ENCODE measurements around the gene RXRB.

The RXRB gene

DNA sequence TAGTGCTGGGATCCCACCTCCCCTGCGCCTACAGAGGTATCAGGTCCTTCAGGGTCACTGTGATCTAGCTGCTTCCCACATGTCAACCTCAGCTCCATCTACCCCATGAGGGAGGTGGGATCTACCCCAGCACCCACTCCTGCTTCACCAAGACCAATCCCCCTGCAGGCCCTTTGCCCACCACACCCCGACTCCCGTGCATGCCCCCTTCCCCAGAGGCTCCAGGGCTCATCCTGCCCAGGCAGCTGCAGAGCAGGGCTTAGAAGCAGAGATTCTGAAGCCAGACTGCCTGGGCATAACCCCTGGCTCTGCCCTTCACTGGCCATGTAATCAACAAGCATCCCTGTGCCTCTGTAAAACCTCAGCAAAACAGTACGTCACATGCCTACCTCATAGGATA, 25.7 kb downstream of the RXRB start:
- DNase-seq = no peak

DNA sequence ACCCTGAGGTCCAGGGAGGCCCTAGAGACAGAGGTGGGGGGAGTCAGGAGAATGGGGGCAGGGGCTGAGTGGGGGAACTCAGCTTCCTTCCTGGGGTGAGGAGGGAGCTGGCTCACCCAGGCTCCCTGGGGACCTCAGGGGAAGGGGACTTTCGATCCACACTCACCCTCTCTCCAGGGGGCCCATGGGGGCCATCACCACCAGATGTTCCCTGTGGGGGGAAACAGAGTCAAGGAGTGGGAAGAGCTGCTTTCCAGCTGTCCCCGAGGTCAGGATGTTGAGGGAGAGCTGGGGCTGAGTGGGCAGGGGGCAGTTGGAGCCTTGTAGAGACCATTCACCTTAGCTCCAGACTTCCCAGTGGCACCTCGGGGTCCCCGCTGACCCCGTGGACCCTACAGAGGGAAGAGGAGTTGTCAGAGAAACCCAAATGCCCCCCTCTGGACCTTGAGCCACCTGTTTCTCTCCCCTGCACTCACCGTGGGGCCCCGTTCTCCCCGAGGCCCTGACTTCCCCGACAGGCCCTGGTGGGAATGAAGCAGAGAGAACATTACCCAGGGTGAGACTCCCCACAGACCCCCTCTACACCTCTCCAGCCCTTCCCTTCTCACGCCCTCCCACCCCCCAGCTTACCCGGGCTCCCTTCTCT, 26.8 kb downstream of the RXRB start:
- DNase-seq = no peak

DNA sequence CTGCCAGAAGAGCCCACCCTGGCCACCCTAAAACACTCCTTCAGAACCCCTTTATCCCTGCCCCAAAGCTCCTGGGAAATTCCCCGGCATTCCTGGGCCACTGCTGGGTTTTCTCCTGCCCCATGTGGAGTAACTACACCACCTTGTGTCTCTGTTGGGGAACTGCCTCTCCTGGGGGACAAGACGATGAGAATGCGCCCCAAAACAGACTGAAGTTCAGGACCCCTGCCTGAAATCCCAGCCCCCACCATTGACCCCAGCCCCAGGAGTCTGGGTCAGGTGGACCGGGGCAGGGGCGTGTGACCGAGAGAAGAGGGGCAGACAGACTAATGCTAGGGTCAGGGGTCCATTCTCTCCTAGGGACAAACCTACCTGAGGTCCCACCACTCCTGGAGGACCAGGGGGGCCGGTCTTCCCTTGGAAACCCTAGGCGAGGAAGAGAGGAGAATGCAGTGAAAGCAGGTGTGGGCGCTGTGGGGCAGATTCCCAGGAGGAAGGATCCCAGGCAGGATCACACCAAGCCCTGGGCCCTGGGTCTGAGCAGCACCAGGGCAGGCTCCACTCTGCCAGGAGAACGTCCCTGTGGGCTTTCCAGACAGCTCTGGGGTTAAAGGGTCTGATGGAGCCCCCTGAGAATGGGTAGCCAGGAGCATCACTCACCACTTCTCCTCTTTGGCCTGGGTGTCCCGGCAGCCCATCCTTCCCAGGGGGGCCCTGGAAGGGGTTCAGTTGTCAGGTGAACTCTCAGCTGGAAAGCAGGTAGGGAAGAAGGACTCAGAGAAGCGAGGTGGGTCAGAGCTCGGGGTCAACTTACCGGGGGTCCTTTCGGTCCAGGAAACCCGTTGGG, 27.6 kb downstream of the RXRB start:
- no peak for DNase-seq

DNA sequence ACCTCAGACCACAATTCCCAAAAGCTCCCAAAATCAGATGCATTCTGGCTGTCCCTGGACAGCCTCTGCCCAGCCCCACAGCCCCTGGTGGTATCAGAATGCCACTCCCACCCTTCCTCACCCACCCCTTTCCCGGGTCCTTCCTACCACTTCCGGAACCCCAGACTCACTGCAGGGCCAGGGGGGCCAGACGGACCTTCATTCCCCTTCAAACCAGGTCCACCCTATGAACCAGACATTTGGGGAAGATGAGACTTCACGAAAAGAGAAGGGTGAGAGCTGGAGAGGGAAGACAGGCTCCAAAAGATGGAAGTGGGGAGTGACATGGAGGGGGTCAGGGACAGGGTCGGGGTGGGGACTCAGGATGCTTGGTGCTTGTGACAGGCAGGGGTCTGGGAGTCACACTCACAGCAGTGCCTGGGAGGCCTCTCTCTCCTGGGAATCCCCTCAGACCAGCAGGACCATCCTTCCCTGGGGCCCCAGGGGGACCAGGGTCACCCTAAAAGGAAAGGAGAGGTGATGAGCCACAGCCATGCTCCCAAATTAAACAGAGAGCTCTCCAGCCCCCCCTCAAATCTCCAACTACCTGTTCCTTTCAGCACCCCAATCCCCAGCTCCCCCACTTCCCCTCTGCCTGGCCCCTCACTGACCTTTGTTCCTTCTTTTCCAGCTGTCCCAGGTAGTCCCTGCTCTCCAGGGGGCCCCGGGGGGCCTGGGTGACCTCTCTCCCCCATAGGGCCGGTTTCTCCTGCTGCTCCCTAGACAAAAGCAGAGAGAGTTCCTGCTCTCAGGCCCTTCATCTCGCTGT, 28.4 kb downstream of the RXRB start:
- DNase-seq = no peak

DNA sequence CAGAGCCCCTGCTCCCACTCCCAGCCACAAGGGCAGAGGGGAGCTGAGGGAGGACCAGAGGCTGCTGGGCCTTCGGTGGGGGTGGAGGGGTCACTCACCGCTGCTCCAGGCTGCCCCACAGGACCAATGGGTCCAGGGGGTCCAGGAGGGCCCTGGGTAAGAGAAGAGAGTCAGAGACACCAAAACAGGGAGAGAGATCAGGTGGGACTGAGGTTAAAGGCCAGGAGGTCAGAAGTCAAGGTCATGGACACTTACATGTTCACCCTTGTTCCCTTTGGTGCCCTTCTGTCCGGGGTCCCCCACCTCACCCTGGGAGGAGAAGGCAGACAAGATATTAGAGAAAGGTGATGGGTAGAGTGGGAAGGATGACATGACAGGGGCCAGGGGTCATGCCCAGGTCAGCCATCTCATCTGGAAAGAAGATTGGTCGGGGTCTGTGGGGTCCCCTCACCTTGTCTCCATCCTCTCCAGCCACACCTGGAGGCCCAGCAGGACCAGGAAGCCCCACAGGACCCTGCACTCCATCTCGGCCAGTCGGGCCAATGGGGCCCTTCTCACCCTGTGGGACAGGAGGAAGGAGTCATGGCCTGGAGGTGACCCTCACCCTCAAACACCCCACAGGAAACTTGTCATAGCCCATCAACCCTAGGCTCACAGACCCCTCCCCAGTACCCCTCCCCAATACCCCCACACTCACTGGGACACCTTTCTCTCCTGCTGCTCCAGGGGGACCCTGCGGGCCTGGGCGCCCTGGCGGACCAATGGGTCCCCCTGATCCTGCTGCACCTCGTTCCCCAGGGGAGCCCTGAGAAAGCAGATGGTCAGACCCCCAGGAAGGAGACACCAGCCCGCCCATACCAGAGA, 29.2 kb downstream of the RXRB start:
- no peak for DNase-seq

DNA sequence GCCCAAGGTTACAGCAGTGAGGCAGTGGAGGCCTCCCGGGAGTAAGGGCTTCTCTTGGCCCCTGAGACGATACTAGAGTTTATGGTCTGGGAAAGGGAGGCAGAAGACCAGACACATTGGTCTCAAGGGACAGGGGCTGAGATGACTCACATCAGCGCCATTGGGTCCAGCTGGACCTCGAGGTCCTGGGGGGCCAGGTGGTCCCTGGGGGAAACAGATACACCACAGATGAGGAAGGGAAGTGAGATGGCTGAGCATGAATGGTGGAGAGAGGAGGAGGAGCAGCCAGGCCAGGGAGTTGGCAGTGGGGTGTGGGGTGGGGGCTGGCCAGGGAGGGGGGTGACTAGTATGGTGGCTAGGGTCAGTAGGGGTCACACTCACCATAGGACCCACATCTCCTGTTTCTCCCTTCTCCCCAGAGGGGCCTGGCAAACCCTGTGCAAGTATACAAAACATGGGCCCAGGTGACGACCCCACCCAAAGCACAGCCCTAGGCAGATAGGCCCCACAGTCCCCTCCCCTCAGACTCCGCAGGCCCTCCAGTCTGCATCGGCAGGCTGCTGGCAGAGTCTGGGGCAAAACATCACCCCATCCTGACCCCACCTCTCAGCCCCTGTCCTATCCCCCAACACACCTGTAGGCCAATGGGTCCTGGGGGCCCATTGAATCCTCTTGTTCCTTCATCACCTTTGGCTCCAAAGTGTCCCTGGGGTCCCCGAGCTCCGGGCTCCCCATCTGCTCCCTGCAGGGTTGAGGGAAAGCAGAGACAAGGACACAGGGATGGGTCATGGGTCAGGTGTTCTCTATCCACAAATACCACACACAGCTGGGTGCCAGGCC, 30.1 kb downstream of the RXRB start:
- no peak for DNase-seq

DNA sequence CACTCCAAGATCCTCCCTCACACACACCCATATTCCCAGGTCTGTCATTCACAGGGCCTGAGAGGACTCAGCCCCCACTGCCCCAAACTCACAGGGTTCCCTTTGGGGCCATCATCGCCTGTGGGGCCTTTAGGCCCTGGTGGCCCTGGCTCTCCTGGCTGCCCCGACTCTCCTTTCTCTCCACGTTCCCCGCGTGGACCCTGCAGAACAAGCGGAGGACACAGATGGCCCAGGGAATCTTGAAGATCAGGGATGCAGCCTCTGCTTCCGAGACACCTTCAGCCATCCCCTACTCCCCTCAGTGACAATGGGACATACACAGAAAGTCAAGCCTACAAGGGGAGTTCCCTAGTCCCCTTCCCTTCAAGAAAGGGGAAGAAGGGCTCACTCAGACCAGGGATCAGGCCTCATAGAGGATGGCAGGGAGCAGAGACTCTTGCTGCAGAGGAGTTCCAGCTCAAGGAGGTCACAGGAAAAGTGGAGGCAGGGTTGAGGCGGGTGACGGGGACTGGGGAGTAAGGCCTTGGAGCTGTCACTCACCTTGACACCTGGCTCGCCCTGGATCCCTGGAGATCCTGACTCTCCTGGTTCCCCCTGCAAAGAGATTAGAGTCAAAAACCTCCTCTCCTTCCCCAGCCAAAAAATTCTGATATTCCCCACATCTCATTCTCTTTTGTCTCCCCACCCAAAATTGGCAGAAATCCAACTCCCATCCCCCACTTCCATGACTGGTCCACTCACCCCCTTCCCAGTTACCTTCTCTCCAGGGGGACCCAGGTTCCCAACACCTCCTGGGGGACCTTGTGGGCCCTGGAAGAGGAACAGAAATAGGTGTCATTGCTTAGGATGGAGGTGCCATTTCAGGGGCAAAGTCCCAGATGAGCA, 30.9 kb downstream of the RXRB start:
- DNase-seq = no peak

DNA sequence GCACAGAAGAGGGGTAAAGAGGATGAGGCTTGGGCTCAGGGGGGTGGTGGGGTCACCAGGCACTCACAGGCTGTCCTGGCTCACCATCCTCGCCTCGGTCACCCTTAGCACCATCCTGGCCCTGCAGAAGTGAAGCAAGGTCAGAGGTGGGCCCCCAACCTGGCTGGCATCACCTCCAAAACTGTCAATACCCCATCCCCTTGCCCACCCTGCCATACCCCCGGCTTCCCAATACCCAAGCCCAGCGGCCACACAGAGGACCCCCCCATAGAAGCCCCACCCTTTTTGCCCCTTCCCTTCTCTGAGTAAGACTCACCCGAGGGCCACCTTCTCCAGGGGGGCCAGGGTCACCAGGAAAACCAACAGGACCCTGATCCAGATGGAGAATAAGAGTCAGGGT, 31.8 kb downstream of the RXRB start:
- no peak for DNase-seq

DNA sequence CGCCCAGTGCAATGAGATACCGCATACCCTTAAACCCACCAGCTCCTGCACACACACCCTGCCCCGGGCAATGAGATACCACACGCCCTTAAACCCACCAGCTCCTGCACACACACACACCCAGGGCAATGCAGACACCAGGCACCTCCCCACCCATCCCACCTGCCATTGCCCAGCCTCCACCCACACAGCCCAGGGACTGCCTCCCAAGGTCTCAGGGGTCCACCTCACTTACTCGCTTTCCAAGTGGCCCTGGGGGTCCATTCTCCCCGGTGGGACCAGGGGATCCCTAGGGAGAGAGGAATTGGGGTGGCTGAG, 32.2 kb downstream of the RXRB start:
- DNase-seq = no peak

DNA sequence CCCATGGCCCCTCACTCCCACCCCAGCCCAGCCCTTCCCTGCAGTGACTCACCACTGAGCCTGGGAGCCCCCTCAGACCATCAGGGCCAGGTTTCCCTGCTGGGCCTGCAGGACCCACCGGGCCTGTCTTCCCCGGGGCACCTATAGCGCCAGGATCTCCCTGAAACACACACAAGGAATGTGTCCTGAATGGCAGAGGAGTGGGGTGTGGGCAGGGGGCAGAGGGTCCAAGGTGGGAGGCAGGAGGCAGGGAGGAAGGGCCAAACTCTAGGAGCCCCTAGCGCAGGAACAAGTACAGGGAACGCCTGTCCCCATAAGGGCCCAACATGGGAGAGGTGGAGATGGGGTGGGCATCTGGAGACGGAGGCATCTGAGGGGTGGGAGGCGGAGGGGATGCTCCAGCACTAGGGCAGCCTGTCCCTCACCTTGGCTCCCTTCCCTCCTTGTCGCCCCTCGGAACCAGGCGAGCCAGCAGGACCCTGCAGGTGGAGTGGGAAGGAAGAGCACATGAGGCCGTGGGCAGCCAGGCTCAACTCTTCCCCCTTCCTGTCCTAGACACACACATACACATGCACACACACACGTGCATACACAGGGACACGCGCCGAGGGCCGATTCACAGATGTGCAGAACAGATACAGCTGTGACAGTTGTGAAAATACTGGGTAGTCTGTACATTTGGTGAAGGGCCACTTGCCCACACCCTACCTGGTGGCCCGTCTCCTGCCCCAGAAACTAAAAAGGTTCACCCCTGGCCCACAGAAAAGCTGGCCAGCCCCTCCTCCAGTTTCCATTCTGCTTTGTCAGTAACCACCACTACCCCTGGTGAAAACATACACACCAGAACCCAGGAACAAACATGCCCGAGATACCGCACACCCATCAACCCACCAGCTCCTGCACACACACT, 32.8 kb downstream of the RXRB start:
- no peak for DNase-seq

DNA sequence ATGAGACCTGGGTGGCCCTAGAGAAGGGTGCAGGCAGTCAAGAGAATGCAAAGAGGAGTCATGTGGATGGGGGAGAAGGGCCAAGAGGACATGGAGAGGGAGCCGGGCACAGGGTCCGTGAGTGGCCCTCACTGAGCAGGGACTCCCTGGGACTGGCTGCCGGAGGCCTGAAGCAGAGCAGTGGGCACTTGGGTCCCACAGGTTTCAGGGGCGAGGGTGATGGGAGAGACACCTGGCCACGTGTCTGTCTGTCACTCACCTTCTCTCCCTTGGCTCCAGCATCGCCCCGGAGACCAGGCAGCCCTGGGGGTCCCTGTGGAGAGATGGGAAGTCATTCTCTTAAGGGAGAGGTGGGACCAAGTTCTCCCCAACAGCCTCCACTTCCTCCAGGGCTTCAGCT, 33.7 kb downstream of the RXRB start:
- no peak for DNase-seq

DNA sequence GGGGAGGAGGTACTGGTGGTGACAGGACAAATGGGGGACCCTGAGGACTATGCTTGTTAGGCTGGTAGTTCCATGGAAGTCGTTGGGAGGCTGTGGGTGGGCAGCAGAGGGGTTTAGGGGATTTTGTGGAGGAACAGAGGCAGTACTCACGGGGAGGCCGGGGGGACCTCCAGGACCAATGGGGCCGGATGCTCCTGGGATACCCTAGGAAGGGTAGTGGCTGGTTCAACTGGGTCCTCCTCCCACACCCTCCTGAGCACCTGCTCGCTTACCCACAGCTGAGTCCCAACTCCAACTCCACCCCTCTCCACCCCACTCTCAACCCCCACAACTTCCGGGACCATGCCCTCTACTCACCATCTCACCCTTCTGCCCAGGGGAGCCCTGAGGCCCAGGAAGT, 34.1 kb downstream of the RXRB start:
- DNase-seq = no peak

DNA sequence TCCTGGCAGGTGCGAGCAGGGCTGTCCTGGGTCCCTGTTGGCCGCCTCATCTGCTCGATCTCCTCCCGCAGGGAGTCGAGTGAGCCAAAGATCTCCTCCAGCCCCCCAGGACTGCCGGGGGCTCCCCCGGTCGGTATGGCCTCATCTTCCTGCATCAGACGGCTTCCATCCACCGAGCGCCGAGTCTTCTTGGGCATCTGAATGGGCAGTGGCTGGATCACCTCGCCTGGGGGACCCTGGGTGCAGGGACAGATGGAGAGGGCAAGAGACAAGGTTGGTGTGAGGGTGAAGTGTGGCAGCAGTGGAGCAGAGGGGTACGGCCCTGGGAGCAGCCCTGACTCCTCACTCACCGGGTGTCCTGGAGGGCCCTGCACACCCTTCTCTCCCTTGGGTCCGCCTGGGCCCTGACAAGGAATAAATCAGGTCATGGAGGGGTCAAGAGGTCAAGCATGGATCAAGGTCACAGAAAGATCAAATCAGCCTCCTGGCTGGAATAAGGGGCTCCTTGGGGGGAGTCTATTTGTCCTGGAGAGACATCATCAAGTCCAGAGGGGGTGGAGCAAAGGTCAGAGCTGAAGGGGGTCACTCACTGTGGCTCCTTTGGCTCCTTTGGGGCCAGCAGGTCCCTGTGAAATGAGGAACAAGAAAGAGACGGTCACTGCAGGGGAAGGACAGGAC, 34.7 kb downstream of the RXRB start:
- no peak for DNase-seq

DNA sequence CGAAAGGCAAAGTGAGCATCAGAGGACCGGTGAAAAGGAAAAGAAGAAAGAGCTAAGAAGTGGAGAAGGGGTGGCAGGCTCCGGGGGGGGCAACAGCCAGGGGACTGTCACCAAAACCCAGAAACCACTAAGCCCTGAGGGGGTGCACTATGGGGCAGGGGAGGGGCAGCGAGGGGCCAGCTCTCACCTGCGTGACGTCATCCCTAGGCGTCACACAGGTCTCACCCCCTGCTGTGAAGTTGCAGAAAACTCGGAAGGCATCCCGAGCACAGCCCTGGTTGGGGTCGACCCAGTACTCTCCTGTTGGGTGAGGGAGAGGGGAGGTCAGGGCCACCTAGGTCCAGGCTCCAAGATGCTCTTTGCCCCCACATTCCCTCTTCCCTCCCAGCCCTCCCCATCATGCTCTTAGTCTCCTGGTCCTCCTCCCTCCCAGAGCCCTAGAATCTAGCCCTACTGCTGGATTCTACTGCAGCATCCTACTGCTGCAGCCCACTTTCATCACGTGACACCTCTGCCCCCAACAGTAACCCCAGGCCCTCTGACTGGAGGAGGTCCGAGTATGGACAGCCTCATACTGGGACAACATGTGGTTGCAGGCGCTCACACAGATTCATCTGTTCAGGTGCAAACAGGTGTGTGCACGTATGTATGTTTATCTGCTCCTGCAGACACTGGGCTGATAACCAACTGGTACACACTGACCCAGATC, 35.6 kb downstream of the RXRB start:
- DNase-seq = no peak

DNA sequence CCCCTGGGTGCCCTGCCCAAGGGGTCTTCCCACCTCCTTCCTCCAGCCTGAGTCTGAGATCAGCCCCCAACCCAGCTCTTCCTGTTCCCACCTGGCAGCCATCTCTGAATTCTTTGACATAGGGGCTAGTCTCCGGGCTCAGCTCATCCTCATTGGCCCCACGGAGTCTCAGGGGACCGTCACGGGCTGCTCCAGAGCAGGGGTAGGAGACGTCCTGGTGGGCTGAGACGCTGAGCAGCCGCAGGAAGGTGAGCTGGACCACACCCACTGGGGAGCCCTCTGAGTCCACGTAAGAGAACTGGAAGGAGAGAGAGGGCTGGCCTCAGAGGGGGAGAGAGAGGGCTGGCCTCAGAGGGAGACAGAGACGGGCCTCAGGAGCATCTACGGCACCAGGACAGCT, 36.3 kb downstream of the RXRB start:
- no peak for DNase-seq

DNA sequence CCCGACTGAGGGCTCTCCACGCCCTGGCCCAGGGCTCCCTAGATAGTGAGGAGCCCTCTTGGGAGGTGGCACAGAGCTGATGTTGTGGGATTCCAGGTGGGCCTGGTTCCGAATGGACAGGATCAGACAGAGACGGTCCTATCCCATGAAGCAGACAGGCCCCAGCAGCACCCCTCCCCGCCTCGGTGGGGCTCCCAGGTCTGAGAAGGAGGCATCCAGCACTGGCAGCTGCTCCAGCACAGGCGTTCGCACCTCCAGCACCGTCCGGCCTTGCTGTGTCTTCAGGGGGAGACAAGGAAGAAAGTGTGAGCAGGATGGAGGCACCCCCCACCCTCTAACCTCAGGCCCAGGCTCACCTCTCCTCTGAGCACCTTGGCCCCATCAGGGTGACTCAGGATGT, 36.9 kb downstream of the RXRB start:
- no peak for DNase-seq

DNA sequence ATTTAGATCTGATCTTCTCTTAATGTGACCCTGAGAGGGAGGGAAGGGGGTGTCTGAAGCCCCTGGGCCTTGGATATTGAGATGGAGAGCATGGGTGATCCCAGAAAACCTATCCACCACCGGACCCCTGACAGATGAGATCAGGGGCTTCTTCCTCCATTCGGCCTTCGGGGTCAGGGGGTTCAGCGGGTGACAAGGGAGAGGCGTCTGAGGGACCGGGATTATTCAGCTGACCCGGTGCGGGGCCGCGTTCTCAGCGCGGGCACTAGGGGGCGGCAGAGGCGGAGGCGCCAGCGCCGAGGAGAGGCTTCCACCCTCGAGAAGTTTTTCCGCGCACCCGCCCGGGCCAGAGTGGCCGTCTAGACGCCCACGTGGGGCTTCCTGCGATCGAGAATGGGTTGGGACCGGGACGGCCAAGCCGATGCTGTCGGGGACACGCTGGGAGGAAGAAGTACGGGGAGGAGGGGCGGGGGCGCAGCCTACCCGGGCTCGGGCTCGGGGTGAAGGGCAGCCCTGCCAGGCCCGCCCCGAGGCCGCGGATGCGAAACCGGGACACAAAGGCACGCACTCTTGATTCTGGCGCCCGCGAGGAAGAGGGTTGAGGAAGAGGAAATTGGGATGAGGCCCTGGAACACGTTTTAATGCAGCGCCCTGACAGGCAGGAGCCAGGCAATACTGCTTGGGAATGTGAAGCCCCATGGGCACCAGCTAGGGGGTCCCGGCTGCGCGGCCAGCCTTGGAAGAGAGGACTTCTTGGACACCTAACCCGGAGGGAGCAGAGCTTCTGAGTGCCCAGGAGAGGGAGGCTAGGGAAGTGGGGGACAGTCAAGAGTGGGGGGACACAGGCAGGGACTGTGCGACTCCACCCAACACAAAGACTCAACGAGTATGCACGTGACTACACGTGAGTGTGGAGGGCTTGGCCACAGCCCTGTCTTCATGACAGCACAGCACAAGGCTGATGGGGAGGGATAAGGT, 38.8 kb downstream of the RXRB start:
- DNase-seq = peak; percentile 74
